Mesodermal cell (in vitro differentiated cells): Measurements from ENCODE around the gene SLC5A11.
"Not testable (repeated sequence)": the region's sequence is repeated elsewhere in the genome, so short reads cannot be mapped to it uniquely, and the experiment has no call there.

Experiments
- H3K27ac ChIP-seq: 2 replicates; pipeline ENCODE4 v1.7.0; 2013; ENCODE audit warnings: mild to moderate bottlenecking, low read depth, low read length, moderate library complexity; ENCODE audit not compliant: severe bottlenecking
- H3K36me3 ChIP-seq: 2 replicates; pipeline ENCODE4 v1.7.1; 2013; ENCODE audit warnings: mild to moderate bottlenecking, low read length, moderate library complexity; ENCODE audit not compliant: control insufficient read depth, insufficient read depth
- H3K4me1 ChIP-seq: one replicate; pipeline ENCODE4 v1.7.1; 2013; ENCODE audit warnings: mild to moderate bottlenecking, low read length; ENCODE audit not compliant: insufficient read depth, control insufficient read depth, poor library complexity, severe bottlenecking
- H3K4me3 ChIP-seq: 2 replicates; pipeline ENCODE4 v1.7.0; 2013; ENCODE audit warnings: low read length, control low read depth, mild to moderate bottlenecking; ENCODE audit not compliant: insufficient read depth, poor library complexity, severe bottlenecking; ENCODE audit errors: extremely low read depth
- H3K9me3 ChIP-seq: 2 replicates; pipeline ENCODE4 v1.7.1; 2013; ENCODE audit warnings: mild to moderate bottlenecking, low read length, moderate library complexity; ENCODE audit not compliant: control insufficient read depth
- WGBS, 2 experiments: methylation state at CpG; one replicate each; pipeline ENCODE4 v1.1.5; 2013; ENCODE audit warnings: missing lambda C conversion rate in 2 of 2; ENCODE audit not compliant: insufficient coverage in 2 of 2; 5-methylcytosine and 5-hydroxymethylcytosine counted together

Gene SLC5A11

DNA sequence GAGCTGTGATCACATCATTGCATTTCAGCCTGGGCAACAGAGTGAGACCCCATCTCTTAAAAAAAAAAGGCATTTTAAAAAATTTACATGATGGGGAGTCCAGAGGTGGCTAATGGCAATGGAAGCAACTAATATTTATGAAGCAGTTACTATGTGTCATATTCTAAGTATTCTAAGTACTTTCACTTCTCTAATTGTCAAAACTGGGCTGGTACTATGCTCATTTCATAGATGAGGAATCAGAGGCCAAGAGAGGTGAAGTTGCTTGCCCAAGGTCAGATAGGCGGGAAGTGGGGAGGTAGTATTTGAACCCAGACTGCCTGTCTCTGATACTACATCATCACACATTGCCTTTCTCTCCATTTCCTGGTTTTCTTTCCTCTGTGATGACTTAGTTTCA, 50.7 kb downstream of the SLC5A11 start:
- Histone ChIP-seq H3K27ac (no peak overlapping the region), H3K36me3 (no peaks in the 10 kb centered on the region), H3K4me3 (no peak overlapping the region), H3K4me1 (no peaks in the 10 kb centered on the region), H3K9me3 (no peaks in the 10 kb centered on the region)
- WGBS, 2 experiments = 100% methylated on average over 1 of the region's 1 CpG; no CpG with 5 or more reads in 1 of the 2 experiments

DNA sequence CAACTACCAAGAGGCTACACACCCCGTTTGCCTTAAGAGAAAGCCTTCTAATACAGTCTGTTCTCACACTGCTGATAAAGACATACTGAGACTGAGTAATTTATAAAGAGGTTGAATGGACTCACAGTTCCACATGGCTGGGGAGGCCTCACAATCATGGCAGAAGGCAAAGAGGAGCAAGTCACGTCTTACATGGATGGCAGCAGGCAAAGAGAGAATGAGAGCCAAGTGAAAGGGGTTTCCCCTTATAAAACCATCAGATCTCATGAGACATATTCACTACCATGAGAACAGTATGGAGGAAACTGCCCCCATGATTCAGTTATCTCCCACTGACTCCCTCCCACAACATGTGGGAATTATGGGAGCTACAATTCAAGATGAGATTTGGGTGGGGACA, 51.8 kb downstream of the SLC5A11 start:
- H3K27ac ChIP-seq, H3K4me1 ChIP-seq, H3K4me3 ChIP-seq, H3K9me3 ChIP-seq, H3K36me3 ChIP-seq: not testable (repeated sequence)
- WGBS, 2 experiments = 60 to 83% methylated on average over 1 of the region's 2 CpGs

GRCh38 chr16:24900230-24900629, 54.5 kb downstream of the SLC5A11 start:
- Histone ChIP-seq H3K27ac (no peak overlapping the region), H3K9me3 (no peaks in the 10 kb centered on the region), H3K4me3 (no peak overlapping the region), H3K4me1 (no peaks in the 10 kb centered on the region), H3K36me3 (no peaks in the 10 kb centered on the region)

DNA sequence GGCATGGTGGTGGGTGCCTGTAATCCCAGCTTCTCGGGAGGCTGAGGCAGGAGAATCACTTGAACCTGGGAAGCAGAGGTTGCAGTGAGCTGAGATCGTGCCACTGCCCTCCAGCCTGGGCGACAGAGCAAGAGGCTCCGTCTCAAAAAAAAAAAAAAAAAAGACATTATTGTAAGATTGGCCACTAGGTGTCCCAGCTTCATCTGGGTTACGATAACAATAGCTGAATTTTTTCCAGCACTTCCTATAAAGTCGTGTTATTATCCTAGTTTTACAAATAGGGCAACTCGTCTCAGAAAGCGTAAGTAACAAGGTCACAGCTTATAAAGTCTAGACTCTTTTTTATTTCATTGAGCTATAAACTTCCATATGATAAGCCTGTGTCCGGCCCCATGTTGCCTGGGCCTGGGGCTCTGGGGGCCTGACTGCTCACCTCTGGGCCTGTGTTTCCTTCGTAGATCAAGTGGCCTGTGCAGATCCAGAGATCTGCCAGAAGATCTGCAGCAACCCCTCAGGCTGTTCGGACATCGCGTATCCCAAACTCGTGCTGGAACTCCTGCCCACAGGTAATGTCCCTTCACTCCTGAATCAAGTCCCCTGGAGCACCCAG, 60.5 kb downstream of the SLC5A11 start:
- H3K36me3 ChIP-seq = no peaks in the 10 kb centered on the region
- no peaks in the 10 kb centered on the region for H3K4me1 ChIP-seq
- no peak overlapping the region for H3K27ac ChIP-seq
- H3K4me3 ChIP-seq = no peak overlapping the region
- no peaks in the 10 kb centered on the region for H3K9me3 ChIP-seq
- 64 to 77% methylated on average over 6 to 11 of the region's 14 CpGs for WGBS, 2 experiments

DNA sequence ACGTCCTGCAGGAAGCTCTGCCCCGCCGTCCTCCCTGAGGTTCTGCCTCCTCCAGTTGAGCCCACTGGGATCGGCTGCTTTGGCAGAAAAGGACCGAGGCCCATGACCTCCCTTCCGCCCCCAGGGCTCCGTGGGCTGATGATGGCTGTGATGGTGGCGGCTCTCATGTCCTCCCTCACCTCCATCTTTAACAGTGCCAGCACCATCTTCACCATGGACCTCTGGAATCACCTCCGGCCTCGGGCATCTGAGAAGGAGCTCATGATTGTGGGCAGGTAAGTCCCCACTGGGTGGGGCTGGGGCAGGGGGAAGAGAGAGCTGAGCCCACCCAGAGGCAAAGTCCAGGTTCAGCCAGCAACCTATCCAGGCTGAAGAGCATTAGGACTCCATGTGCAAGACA, 61.1 kb downstream of the SLC5A11 start:
- Histone ChIP-seq H3K4me3 (no peak overlapping the region), H3K4me1 (no peaks in the 10 kb centered on the region), H3K9me3 (no peaks in the 10 kb centered on the region), H3K36me3 (no peaks in the 10 kb centered on the region), H3K27ac (no peak overlapping the region)
- 79 to 85% methylated on average over 5 to 6 of the region's 10 CpGs for WGBS, 2 experiments

DNA sequence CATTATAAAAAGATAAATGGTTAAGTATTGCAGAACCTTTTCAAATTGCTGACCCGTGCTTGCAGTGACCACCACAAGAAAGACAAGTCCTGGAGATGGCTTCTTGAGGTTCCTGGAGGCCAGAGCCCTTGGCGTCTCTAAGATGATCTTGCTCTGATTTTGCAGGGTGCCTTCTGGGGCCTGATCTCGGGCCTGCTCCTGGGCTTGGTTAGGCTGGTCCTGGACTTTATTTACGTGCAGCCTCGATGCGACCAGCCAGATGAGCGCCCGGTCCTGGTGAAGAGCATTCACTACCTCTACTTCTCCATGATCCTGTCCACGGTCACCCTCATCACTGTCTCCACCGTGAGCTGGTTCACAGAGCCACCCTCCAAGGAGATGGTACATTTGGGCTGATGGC, 63.0 kb downstream of the SLC5A11 start:
- Histone ChIP-seq H3K9me3 (no peaks in the 10 kb centered on the region), H3K4me1 (no peaks in the 10 kb centered on the region), H3K27ac (no peak overlapping the region), H3K4me3 (no peak overlapping the region), H3K36me3 (no peaks in the 10 kb centered on the region)
- 90 to 95% methylated on average over 3 to 10 of the region's 10 CpGs for WGBS, 2 experiments

GRCh38 chr16:24909856-24910255, 64.1 kb downstream of the SLC5A11 start:
- H3K27ac ChIP-seq = no peak overlapping the region
- no peaks in the 10 kb centered on the region for H3K9me3 ChIP-seq
- no peaks in the 10 kb centered on the region for H3K36me3 ChIP-seq
- no peak overlapping the region for H3K4me3 ChIP-seq
- 86 to 90% methylated on average over 1 to 5 of the region's 5 CpGs for WGBS, 2 experiments
- no peaks in the 10 kb centered on the region for H3K4me1 ChIP-seq

GRCh38 chr16:24915019-24915418, 69.3 kb downstream of the SLC5A11 start:
- Histone ChIP-seq H3K36me3 (peaks cover 34% of the 10 kb centered on the region), H3K9me3 (no peaks in the 10 kb centered on the region), H3K4me1 (no peaks in the 10 kb centered on the region), H3K4me3 (no peak overlapping the region), H3K27ac (no peak overlapping the region)
- WGBS, 2 experiments = 81 to 96% methylated on average over 2 of the region's 2 CpGs

GRCh38 chr16:24915576-24915975, 69.8 kb downstream of the SLC5A11 start:
- H3K36me3 ChIP-seq = peaks cover 40% of the 10 kb centered on the region
- WGBS, 2 experiments = 90 to 98% methylated on average over 4 to 6 of the region's 8 CpGs
- no peaks in the 10 kb centered on the region for H3K4me1 ChIP-seq
- no peaks in the 10 kb centered on the region for H3K9me3 ChIP-seq
- H3K27ac ChIP-seq = no peak overlapping the region
- no peak overlapping the region for H3K4me3 ChIP-seq

- Histone ChIP-seq H3K27ac (no peak overlapping the region), H3K4me3 (no peak overlapping the region), H3K9me3 (no peaks in the 10 kb centered on the region), H3K4me1 (no peaks in the 10 kb centered on the region), H3K36me3 (peaks cover 56% of the 10 kb centered on the region)
- WGBS, 2 experiments = 94 to 100% methylated on average over 5 to 6 of the region's 6 CpGs
These were observed 71.5 kb downstream of the SLC5A11 start for GRCh38 chr16:24917236-24917635.

DNA sequence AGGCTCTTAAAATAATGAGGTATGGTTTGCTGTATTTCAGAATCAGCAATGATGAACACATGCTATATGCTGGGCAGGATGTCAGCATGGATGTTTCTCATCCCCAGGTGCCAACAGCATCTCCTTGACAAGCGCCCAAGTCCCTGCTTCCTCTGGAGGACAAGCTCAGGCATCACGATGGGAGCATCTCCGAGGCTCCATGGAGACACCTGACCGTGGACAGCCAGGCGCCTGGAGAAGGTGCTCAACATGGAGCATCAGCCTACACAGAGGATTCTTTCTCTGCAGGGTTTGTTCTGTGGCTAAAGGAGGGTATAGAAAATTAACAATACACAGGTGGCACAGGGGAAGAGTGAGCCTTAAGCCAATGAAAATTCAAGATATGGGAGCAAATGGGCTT, 72.1 kb downstream of the SLC5A11 start:
- Histone ChIP-seq H3K4me1 (no peaks in the 10 kb centered on the region), H3K4me3 (no peak overlapping the region), H3K9me3 (no peaks in the 10 kb centered on the region), H3K27ac (no peak overlapping the region), H3K36me3 (peaks cover 58% of the 10 kb centered on the region)
- 98 to 100% methylated on average over 5 of the region's 5 CpGs for WGBS, 2 experiments
